Measurements from ENCODE around the gene HNRNPA1.
"Not testable (repeated sequence)": the region's sequence is repeated elsewhere in the genome, so short reads cannot be mapped to it uniquely, and the experiment has no call there.

Gene HNRNPA1

GRCh38 chr12:54299515-54300224 is 19.1 kb downstream of the HNRNPA1 start:
- no peak for DNase-seq

GRCh38 chr12:54300225-54300731 is 19.8 kb downstream of the HNRNPA1 start:
- no peak for DNase-seq

GRCh38 chr12:54300732-54301427 is 20.4 kb downstream of the HNRNPA1 start, which contains the start of gene NFE2:
Gene NFE2, minus strand, starts transcription at chr12:54301015. Its CDS starts 5,767 bp downstream, at chr12:54295248.
- peak; percentile 18 for DNase-seq

- DNase-seq = no peak
These were observed 21.0 kb downstream of the HNRNPA1 start for GRCh38 chr12:54301428-54302048.

GRCh38 chr12:54303640-54304039 is 23.1 kb downstream of the HNRNPA1 start:
- DNase-seq = no peak

GRCh38 chr12:54304187-54304810 is 23.8 kb downstream of the HNRNPA1 start:
- no peak for DNase-seq

GRCh38 chr12:54306925-54307741 is 26.6 kb downstream of the HNRNPA1 start:
- no peak for DNase-seq

- no peak for DNase-seq
These were observed 30.5 kb downstream of the HNRNPA1 start for GRCh38 chr12:54311051-54311450.

GRCh38 chr12:54312309-54312708 is 31.8 kb downstream of the HNRNPA1 start:
- DNase-seq = not testable (repeated sequence)

GRCh38 chr12:54321363-54321762 is 40.8 kb downstream of the HNRNPA1 start:
- no peak for DNase-seq

GRCh38 chr12:54324617-54325441 is 44.3 kb downstream of the HNRNPA1 start, which contains the start of gene COPZ1:
Gene COPZ1, plus strand, starts transcription at chr12:54325131. Its CDS starts 33 bp downstream, at chr12:54325164.
- peak; percentile 100 for DNase-seq

GRCh38 chr12:54325442-54326109 is 45.0 kb downstream of the HNRNPA1 start:
- not testable (repeated sequence) for DNase-seq

- DNase-seq = no peak
These were observed 48.2 kb downstream of the HNRNPA1 start for GRCh38 chr12:54328595-54329337.

- DNase-seq = no peak
These were observed 49.2 kb downstream of the HNRNPA1 start for GRCh38 chr12:54329759-54330158.

GRCh38 chr12:54330442-54330841 is 49.9 kb downstream of the HNRNPA1 start:
- no peak for DNase-seq

GRCh38 chr12:54331461-54331860 is 50.9 kb downstream of the HNRNPA1 start:
- no peak for DNase-seq

- DNase-seq = no peak
These were observed 53.0 kb downstream of the HNRNPA1 start for GRCh38 chr12:54333420-54334034.
